SK-N-MC (cell line): ENCODE results near the gene EXT2.

Source experiments
- DNase-seq: peaks from one replicate; pipeline ENCODE4 v3.0.0-alpha.2; 2011; ENCODE audit warnings: low read depth, low spot score
- H3K27ac ChIP-seq: fragments of 200-600 bp; sonication (generic); 2 replicates; pipeline ENCODE4 v1.5.1; 2016; ENCODE audit warnings: mixed run types
- H3K36me3 ChIP-seq: fragments of 200-600 bp; sonication (generic); 2 replicates; pipeline ENCODE4 v1.6.1; 2017; ENCODE audit warnings: antibody characterized with exemption, low read length, mixed read lengths; ENCODE audit not compliant: insufficient read depth
- H3K4me3 ChIP-seq: fragments of 200-600 bp; sonication (generic); 2 replicates; pipeline ENCODE4 v1.5.1; 2016
- H3K9ac ChIP-seq: fragments of 200-600 bp; sonication (generic); 2 replicates; pipeline ENCODE4 v1.8.0; 2017; ENCODE audit warnings: mixed run types, mixed read lengths; ENCODE audit not compliant: insufficient read length
- H3K9me3 ChIP-seq: fragments of 200-600 bp; sonication (generic); 2 replicates; pipeline ENCODE4 v1.6.1; 2017; ENCODE audit warnings: low read depth, mild to moderate bottlenecking, antibody characterized with exemption, low read length, moderate library complexity, mixed read lengths
- EZH2 ChIP-seq: fragments of 200-600 bp; sonication (generic); IDR thresholded peaks from one replicate; pipeline ENCODE4 v1.6.1; 2017; ENCODE audit warnings: antibody characterized with exemption
- FOXP2 ChIP-seq: optimal IDR thresholded peaks from 2 replicates; pipeline ENCODE3; 2011; ENCODE audit warnings: mild to moderate bottlenecking, moderate library complexity; ENCODE audit not compliant: insufficient read depth; ENCODE audit errors: extremely low read length, control extremely low read depth
- POLR2AphosphoS5 ChIP-seq: IDR thresholded peaks from 2 replicates; pipeline ENCODE4 v1.6.1; 2012; ENCODE audit warnings: mild to moderate bottlenecking, low read depth, low read length, borderline replicate concordance

EXT2 gene

GRCh38 chr11:44213148-44213547, 117.7 kb downstream of the EXT2 start:
- H3K9ac ChIP-seq = no peak overlapping the region
- no peaks in the 10 kb centered on the region for H3K9me3 ChIP-seq
- TF ChIP-seq POLR2AphosphoS5 (no peak), EZH2 (no peak), FOXP2 (no peak)
- no peak overlapping the region for H3K4me3 ChIP-seq
- H3K27ac ChIP-seq = no peak overlapping the region
- no peak for DNase-seq
- peaks cover 12% of the 10 kb centered on the region for H3K36me3 ChIP-seq

GRCh38 chr11:44217432-44217831, 122.0 kb downstream of the EXT2 start:
- H3K27ac ChIP-seq = no peak overlapping the region
- no peak overlapping the region for H3K9ac ChIP-seq
- H3K36me3 ChIP-seq = 0 out of 2 replicates have a peak, but pooled peaks cover 3% of the 10 kb centered on the region
- TF ChIP-seq POLR2AphosphoS5 (no peak), FOXP2 (no peak), EZH2 (no peak)
- no peak overlapping the region for H3K4me3 ChIP-seq
- no peak for DNase-seq
- H3K9me3 ChIP-seq = no peaks in the 10 kb centered on the region

GRCh38 chr11:44219830-44220796, 124.6 kb downstream of the EXT2 start:
- no peak for DNase-seq
- Histone ChIP-seq H3K9ac (no peak overlapping the region), H3K36me3 (no peaks in the 10 kb centered on the region), H3K4me3 (no peak overlapping the region), H3K27ac (no peak overlapping the region), H3K9me3 (no peaks in the 10 kb centered on the region)
- TF ChIP-seq EZH2 (no peak), FOXP2 (no peak), POLR2AphosphoS5 (no peak)

GRCh38 chr11:44221456-44221855, 126.0 kb downstream of the EXT2 start:
- H3K9ac ChIP-seq = no peak overlapping the region
- no peaks in the 10 kb centered on the region for H3K36me3 ChIP-seq
- TF ChIP-seq POLR2AphosphoS5 (no peak), EZH2 (no peak)
- no peak overlapping the region for H3K27ac ChIP-seq
- no peak overlapping the region for H3K4me3 ChIP-seq
- no peak for DNase-seq
- no peaks in the 10 kb centered on the region for H3K9me3 ChIP-seq

DNA sequence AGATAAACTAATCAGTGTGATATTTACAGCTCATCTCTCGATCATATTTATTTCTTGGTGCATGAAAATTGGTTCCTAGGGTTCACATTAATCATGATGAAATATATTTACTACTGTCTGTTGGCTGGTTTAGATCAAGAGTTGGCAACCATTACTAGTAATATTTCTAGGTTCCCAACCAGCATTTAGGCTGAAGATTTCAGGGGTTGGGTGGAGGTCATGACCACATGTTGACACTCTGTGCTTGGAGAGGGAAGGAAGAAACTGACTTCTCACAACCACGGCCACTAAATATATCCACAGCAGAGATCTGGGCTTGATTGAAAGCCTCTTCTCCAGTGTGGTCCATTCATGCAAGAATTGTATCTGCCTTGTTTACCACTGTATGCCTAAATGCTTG, 126.5 kb downstream of the EXT2 start:
- Histone ChIP-seq H3K36me3 (no peaks in the 10 kb centered on the region), H3K4me3 (no peak overlapping the region), H3K9me3 (no peaks in the 10 kb centered on the region), H3K27ac (no peak overlapping the region), H3K9ac (no peak overlapping the region)
- TF ChIP-seq FOXP2 (no peak), EZH2 (no peak), POLR2AphosphoS5 (no peak)
- no peak for DNase-seq

GRCh38 chr11:44223238-44223637, 127.8 kb downstream of the EXT2 start:
- H3K4me3 ChIP-seq = no peak overlapping the region
- no peak for DNase-seq
- H3K9me3 ChIP-seq = no peaks in the 10 kb centered on the region
- no peaks in the 10 kb centered on the region for H3K36me3 ChIP-seq
- H3K27ac ChIP-seq = no peak overlapping the region
- TF ChIP-seq POLR2AphosphoS5 (no peak), EZH2 (no peak), FOXP2 (no peak)
- H3K9ac ChIP-seq = no peak overlapping the region

DNA sequence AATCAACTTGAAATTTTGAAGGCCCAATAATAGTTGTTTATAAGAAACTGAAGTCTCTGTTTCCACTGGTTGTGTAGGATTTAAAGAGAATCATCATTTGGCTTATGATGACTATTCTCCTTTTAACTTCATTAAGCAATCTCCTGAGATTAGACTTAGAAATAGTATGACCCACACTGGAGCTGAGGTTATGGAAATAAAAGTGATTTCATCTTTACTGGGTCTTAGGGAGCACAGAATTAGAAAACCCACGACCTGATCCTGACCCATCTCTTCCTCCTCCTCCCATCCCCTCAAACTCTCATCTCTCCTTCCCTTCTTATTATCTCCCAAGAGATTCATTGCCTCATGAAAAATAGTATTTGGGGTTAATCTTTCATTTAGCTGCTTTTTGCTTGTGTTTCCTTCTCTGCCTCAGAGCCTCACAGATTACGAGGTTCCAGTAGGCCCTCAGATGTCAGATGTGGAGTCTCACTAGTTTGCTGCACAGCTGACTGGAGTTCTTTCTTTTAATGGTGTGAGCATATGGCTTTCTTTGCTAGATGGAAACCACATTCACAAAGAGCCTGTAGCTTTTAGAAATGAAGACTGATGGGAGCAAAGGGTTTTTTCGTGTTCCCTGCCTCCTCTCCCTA, 129.5 kb downstream of the EXT2 start:
- TF ChIP-seq EZH2 (no peak), FOXP2 (no peak), POLR2AphosphoS5 (no peak)
- Histone ChIP-seq H3K9ac (no peak overlapping the region), H3K9me3 (no peaks in the 10 kb centered on the region), H3K4me3 (no peak overlapping the region), H3K27ac (no peak overlapping the region), H3K36me3 (no peaks in the 10 kb centered on the region)
- no peak for DNase-seq

DNA sequence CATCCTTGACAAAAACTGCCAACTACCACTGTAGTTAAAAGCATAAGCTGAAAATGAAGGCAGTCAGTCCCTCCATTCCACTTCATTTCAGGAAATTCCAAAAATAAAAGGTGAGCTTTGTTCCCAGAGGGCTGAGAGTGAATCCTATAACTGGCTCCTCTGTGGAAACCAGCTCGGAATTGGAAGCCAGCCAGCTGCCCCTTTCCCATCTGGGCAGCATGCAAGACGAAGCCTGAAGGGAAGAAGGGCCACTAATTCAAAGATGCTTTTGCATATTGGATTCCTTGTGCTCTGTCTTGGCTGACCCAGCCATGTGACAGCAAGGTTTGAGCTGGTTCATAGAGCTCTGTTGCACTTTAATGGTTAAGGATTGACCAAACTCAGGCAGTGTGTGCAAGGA, 131.0 kb downstream of the EXT2 start:
- no peak for TF ChIP-seq POLR2AphosphoS5
- H3K27ac ChIP-seq = no peak overlapping the region

DNA sequence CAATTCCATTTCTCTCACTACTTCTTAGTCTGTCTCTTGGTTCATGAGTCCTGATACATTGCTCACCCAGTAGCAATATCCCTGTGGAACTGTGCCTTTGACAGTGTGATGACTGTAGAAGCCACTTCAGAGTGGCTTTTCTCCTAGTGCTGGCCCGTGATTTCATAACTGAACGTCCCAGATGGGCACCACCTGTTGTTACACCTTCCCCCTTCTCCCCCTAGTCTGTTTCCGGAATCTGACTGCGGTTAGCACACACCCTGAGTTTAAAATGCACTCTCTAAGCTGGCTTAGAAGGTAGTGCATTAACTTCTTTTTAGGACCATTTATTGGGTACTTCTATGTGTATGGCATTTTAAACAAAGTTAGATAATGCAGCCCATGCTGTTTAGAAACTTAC, 131.5 kb downstream of the EXT2 start:
- TF ChIP-seq EZH2 (no peak), FOXP2 (no peak), POLR2AphosphoS5 (no peak)
- Histone ChIP-seq H3K27ac (no peak overlapping the region), H3K4me3 (no peak overlapping the region), H3K9ac (no peak overlapping the region), H3K36me3 (no peaks in the 10 kb centered on the region), H3K9me3 (no peaks in the 10 kb centered on the region)
- DNase-seq = no peak

More for the DNA sequence above, 131.0 kb downstream of the EXT2 start:
- DNase-seq = no peak
- Histone ChIP-seq H3K4me3 (no peak overlapping the region), H3K9me3 (no peaks in the 10 kb centered on the region), H3K9ac (no peak overlapping the region), H3K36me3 (no peaks in the 10 kb centered on the region)
